MM.1S (cell line): ENCODE data around the gene CCDC69.
A peak's percentile ranks its signal among the peaks of the same experiment; 100 is the strongest.

Experiments
- DNase-seq: peaks from one replicate; pipeline ENCODE4 v3.0.0-alpha.2; 2015
- H2AFZ ChIP-seq: fragments of 300-600 bp; sonication (generic); 2 replicates; pipeline ENCODE4 v1.6.0; 2016; ENCODE audit warnings: antibody characterized with exemption, low read length
- H3F3A ChIP-seq: fragments of 300-600 bp; sonication (generic); 2 replicates; pipeline ENCODE4 v1.6.1; 2016; ENCODE audit warnings: mild to moderate bottlenecking, antibody characterized with exemption, low read length, moderate library complexity, mixed read lengths; ENCODE audit not compliant: insufficient read depth
- H3K27ac ChIP-seq: fragments of 300-600 bp; sonication (generic); 2 replicates; pipeline ENCODE4 v1.5.1; 2016; ENCODE audit warnings: mild to moderate bottlenecking, low read length
- H3K27me3 ChIP-seq: fragments of 300-600 bp; sonication (generic); replicated peaks from 2 replicates; pipeline ENCODE4 v1.6.0; 2016; ENCODE audit warnings: low read length; ENCODE audit not compliant: insufficient read depth
- H3K36me3 ChIP-seq: fragments of 300-600 bp; sonication (generic); replicated peaks from 2 replicates; pipeline ENCODE4 v1.6.1; 2016; ENCODE audit warnings: mild to moderate bottlenecking, low read length, mixed read lengths; ENCODE audit not compliant: insufficient read depth
- H3K4me1 ChIP-seq: fragments of 300-600 bp; sonication (generic); 2 replicates; pipeline ENCODE4 v1.6.1; 2016; ENCODE audit warnings: low read length, mixed read lengths
- H3K4me2 ChIP-seq: fragments of 300-600 bp; sonication (generic); 2 replicates; pipeline ENCODE4 v1.6.0; 2016; ENCODE audit warnings: low read depth, low read length
- H3K4me3 ChIP-seq: fragments of 300-600 bp; sonication (generic); 2 replicates; pipeline ENCODE4 v1.5.1; 2016; ENCODE audit warnings: low read length, mixed read lengths
- H3K79me2 ChIP-seq: fragments of 300-600 bp; sonication (generic); 2 replicates; pipeline ENCODE4 v1.6.1; 2016; ENCODE audit warnings: mixed run types, low read length, mixed read lengths
- H3K9ac ChIP-seq: fragments of 300-600 bp; sonication (generic); 2 replicates; pipeline ENCODE4 v1.6.1; 2016; ENCODE audit warnings: low read length, mixed read lengths
- H3K9me2 ChIP-seq: fragments of 300-600 bp; sonication (generic); replicated peaks from 2 replicates; pipeline ENCODE4 v1.6.1; 2016; ENCODE audit warnings: mild to moderate bottlenecking, low read length, mixed read lengths; ENCODE audit not compliant: insufficient read depth
- H3K9me3 ChIP-seq: fragments of 300-600 bp; sonication (generic); replicated peaks from 2 replicates; pipeline ENCODE4 v1.6.1; 2016; ENCODE audit warnings: mild to moderate bottlenecking, low read length, mixed read lengths; ENCODE audit not compliant: insufficient read depth
- H4K20me1 ChIP-seq: fragments of 300-600 bp; sonication (generic); 2 replicates; pipeline ENCODE4 v1.6.1; 2016; ENCODE audit warnings: mild to moderate bottlenecking, low read length, moderate library complexity, mixed read lengths; ENCODE audit not compliant: insufficient read depth
- EZH2 ChIP-seq: fragments of 300-600 bp; sonication (generic); optimal IDR thresholded peaks from 2 replicates; pipeline ENCODE3; 2017; ENCODE audit warnings: low read depth, mild to moderate bottlenecking, antibody characterized with exemption, low read length, mixed read lengths
- EZH2phosphoT487 ChIP-seq: fragments of 300-600 bp; sonication (generic); IDR thresholded peaks from 2 replicates; pipeline ENCODE4 v1.6.1; 2018; ENCODE audit warnings: antibody characterized with exemption, low read length
- TF ChIP-seq, protein P1 (sequence below): fragments of 300-600 bp; sonication (generic); IDR thresholded peaks from 2 replicates; pipeline ENCODE4 v1.5.1; 2016; ENCODE audit warnings: antibody characterized with exemption, low read length, mixed read lengths

CCDC69 gene

DNA sequence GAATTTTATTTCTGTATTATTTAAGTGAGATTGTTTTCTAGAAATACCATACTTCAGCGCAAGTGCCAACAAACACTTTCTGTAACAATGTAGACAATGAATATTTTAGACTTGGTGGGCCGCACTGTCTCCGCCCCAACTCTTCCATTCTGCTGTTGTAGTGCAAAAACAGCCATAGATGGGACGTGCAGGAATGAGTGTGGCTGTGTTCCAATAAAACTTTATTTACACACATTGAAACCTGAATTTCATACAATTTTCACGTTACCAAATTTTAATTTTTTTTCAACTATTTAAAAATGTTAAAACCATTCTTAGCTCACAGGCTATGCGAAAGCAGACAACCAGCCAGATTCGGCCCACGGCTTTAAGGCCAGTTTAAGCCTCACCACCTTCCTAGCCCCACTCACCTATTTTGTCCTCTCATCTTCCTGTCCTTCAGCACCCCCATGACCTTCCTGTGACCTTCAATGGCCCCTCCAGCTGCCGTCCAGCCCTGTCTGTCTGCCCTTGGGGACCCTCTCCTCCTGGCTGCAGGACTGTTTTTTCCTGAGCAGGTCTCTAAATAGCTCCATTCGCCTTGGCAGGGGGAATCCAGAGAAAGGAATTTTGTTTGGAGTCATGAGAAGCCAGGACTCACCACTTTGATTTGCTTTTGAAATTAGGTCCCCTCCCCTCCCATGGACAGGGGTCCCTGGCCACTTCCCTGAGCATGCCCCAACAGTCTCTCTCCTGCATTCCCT, 55.1 kb downstream of the CCDC69 start:
- peaks cover 6% of the 10 kb centered on the region for H3K4me1 ChIP-seq
- H3K27me3 ChIP-seq, result no peaks in the 10 kb centered on the region
- no peaks in the 10 kb centered on the region for H3F3A ChIP-seq
- H3K36me3 ChIP-seq, result no peaks in the 10 kb centered on the region
- H2AFZ ChIP-seq, result no peak overlapping the region
- no peak for TF ChIP-seq EZH2phosphoT487
- TF ChIP-seq EZH2, result no peak
- TF ChIP-seq, protein P1, sequence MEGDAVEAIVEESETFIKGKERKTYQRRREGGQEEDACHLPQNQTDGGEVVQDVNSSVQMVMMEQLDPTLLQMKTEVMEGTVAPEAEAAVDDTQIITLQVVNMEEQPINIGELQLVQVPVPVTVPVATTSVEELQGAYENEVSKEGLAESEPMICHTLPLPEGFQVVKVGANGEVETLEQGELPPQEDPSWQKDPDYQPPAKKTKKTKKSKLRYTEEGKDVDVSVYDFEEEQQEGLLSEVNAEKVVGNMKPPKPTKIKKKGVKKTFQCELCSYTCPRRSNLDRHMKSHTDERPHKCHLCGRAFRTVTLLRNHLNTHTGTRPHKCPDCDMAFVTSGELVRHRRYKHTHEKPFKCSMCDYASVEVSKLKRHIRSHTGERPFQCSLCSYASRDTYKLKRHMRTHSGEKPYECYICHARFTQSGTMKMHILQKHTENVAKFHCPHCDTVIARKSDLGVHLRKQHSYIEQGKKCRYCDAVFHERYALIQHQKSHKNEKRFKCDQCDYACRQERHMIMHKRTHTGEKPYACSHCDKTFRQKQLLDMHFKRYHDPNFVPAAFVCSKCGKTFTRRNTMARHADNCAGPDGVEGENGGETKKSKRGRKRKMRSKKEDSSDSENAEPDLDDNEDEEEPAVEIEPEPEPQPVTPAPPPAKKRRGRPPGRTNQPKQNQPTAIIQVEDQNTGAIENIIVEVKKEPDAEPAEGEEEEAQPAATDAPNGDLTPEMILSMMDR, result no peak
- H3K9me2 ChIP-seq, result no peaks in the 10 kb centered on the region
- H3K4me3 ChIP-seq, result no peak overlapping the region
- H3K27ac ChIP-seq, result no peak overlapping the region
- H4K20me1 ChIP-seq, result no peaks in the 10 kb centered on the region
- no peak for DNase-seq
- no peak overlapping the region for H3K9ac ChIP-seq
- H3K79me2 ChIP-seq, result no peaks in the 10 kb centered on the region
- H3K9me3 ChIP-seq, result no peaks in the 10 kb centered on the region
- no peak overlapping the region for H3K4me2 ChIP-seq

- Histone ChIP-seq H3K79me2 (no peaks in the 10 kb centered on the region), H3K9ac (no peak overlapping the region), H2AFZ (no peak overlapping the region), H3K27me3 (no peaks in the 10 kb centered on the region), H3K4me2 (no peak overlapping the region), H4K20me1 (no peaks in the 10 kb centered on the region), H3F3A (no peaks in the 10 kb centered on the region), H3K9me2 (no peaks in the 10 kb centered on the region), H3K4me1 (peaks cover 6% of the 10 kb centered on the region), H3K9me3 (no peaks in the 10 kb centered on the region), H3K36me3 (no peaks in the 10 kb centered on the region), H3K4me3 (no peak overlapping the region), H3K27ac (no peak overlapping the region)
- TF ChIP-seq, protein P1, result no peak
- TF ChIP-seq EZH2phosphoT487 (no peak), EZH2 (no peak)
- DNase-seq, result no peak
Measured at GRCh38 chr5:151167022-151167421, 56.9 kb downstream of the CCDC69 start.

- Histone ChIP-seq H3K9ac (no peak overlapping the region), H3K4me2 (peak overlapping the region; percentile 25; the same call in 1 of the 2 replicates), H3K4me3 (no peak overlapping the region), H3K9me2 (no peaks in the 10 kb centered on the region), H3K36me3 (no peaks in the 10 kb centered on the region), H3F3A (no peaks in the 10 kb centered on the region), H3K27ac (no peak overlapping the region), H2AFZ (peak overlapping the region; percentile 70), H3K9me3 (no peaks in the 10 kb centered on the region), H3K79me2 (no peaks in the 10 kb centered on the region), H4K20me1 (no peaks in the 10 kb centered on the region), H3K4me1 (peaks cover 6% of the 10 kb centered on the region), H3K27me3 (no peaks in the 10 kb centered on the region)
- peak; percentile 78 for DNase-seq
- no peak for TF ChIP-seq EZH2
- no peak for TF ChIP-seq EZH2phosphoT487
- TF ChIP-seq, protein P1, result peak; percentile 95
Measured at GRCh38 chr5:151164687-151165392, 59.1 kb downstream of the CCDC69 start.
